Prostate gland (tissue), 2 donors: ENCODE data around the gene VTA1. TPM values are rescaled to one million over a fixed set of nuclear protein-coding genes. Genes with fewer than 3 reads are reported as not detected.

Source experiments
- DNase-seq: peaks from one replicate; pipeline ENCODE4 v3.0.0-alpha.2; 2019; ENCODE audit warnings: low spot score
- H3K27ac ChIP-seq, 2 donors: fragments of 200-600 bp; sonication (generic); 2 replicates each; pipeline ENCODE4 v1.5.1; 2017 to 2019
- H3K27me3 ChIP-seq: fragments of 200-600 bp; sonication (generic); replicated peaks from 2 replicates; pipeline ENCODE4 v1.5.1; 2019; ENCODE audit not compliant: insufficient read depth
- H3K36me3 ChIP-seq, 2 donors: fragments of 200-600 bp; sonication (generic); 1 replicate in 1 of 2; 2 replicates in 1 of 2; pipeline versions ENCODE4 v1.5.1 to v1.8.1; 2017 to 2019
- H3K4me1 ChIP-seq: fragments of 200-600 bp; sonication (generic); replicated peaks from 2 replicates; pipeline ENCODE4 v1.5.1; 2019
- H3K4me3 ChIP-seq, 2 donors: fragments of 200-600 bp; sonication (generic); 2 replicates each; pipeline ENCODE4 v1.5.1; 2017 to 2019
- H3K9me3 ChIP-seq: fragments of 200-600 bp; sonication (generic); 2 replicates; pipeline ENCODE4 v1.5.1; 2017
- CTCF ChIP-seq, 4 experiments: fragments of 200-600 bp in 2 of 4; fragments of 450-650 bp in 2 of 4; sonication (generic) in 2 of 4; IDR thresholded peaks; 1 replicate in 3 of 4; 2 replicates in 1 of 4; pipeline ENCODE4 v1.5.1; 2016 to 2019; ENCODE audit warnings: antibody characterized with exemption in 4 of 4, mild to moderate bottlenecking in 2 of 4, moderate library complexity in 2 of 4
- POLR2A ChIP-seq: fragments of 450-650 bp; IDR thresholded peaks from one replicate; pipeline ENCODE4 v1.6.1; 2016; ENCODE audit warnings: antibody characterized with exemption, mild to moderate bottlenecking
- POLR2AphosphoS5 ChIP-seq: sonication (generic); formaldehyde crosslinking; IDR thresholded peaks from one replicate; pipeline ENCODE4 v1.6.1; 2017; ENCODE audit warnings: antibody characterized with exemption
- WGBS: methylation state at CpG from one replicate; pipeline ENCODE4 v1.1.5; 2018; 5-methylcytosine and 5-hydroxymethylcytosine counted together
- intact Hi-C: fragments of 100-400 bp; cut with DNase I; formaldehyde crosslinking; loops from one replicate; pipeline ENCODE4 v1.14.2; 2022
- total RNA-seq, 2 donors: library from RNA; depleted of rRNA; stranded (reverse); fragments of >200 nt; gene quantifications; one replicate each; pipeline ENCODE4 v1.1.0, GENCODE V29; 2016

VTA1 gene
- total RNA-seq, 2 donors from 2014 or later: 38.5 to 44.7 TPM

DNA sequence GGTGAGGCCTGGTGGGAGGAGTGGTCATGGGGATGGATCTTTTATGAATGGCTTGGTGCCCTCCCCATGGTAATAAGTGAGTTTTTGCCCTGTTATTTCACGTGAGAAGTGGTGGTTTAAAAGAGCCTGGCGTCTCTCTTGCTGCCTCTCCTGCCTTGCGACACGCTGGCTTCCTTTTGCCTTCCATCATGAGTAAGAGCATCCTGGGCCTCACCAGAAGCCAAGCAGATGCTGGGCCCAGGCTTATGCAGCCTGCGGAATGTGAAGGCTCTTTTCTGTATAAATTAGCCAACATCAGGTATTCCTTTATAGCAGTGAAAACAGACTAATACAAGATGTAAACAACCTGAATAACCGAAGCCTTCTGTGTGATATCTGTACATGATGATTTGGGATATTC lies 27.6 kb downstream of the VTA1 start:
- Histone ChIP-seq H3K4me3 (no peak overlapping the region), H3K9me3 (no peaks in the 10 kb centered on the region), H3K27me3 (no peaks in the 10 kb centered on the region), H3K36me3 (no peaks in the 10 kb centered on the region), H3K27ac (no peak overlapping the region), H3K4me1 (no peaks in the 10 kb centered on the region)
- 96% methylated on average over 6 of the region's 6 CpGs for WGBS
- no peak for DNase-seq
- TF ChIP-seq CTCF (IDR thresholded peaks at IDR 0.05) (no peak), POLR2A (no peak), POLR2AphosphoS5 (no peak)
- intact Hi-C loops: no loop called here

GRCh38 chr6:142178129-142178528 lies 31.1 kb downstream of the VTA1 start:
- H3K4me1 ChIP-seq: no peaks in the 10 kb centered on the region
- H3K27me3 ChIP-seq: no peaks in the 10 kb centered on the region
- no peak overlapping the region for H3K4me3 ChIP-seq
- DNase-seq: no peak
- no peak overlapping the region for H3K27ac ChIP-seq
- no peaks in the 10 kb centered on the region for H3K36me3 ChIP-seq
- TF ChIP-seq CTCF (IDR thresholded peaks at IDR 0.05) (no peak), POLR2A (no peak), POLR2AphosphoS5 (no peak)
- intact Hi-C loops: no loop called here
- H3K9me3 ChIP-seq: no peaks in the 10 kb centered on the region

DNA sequence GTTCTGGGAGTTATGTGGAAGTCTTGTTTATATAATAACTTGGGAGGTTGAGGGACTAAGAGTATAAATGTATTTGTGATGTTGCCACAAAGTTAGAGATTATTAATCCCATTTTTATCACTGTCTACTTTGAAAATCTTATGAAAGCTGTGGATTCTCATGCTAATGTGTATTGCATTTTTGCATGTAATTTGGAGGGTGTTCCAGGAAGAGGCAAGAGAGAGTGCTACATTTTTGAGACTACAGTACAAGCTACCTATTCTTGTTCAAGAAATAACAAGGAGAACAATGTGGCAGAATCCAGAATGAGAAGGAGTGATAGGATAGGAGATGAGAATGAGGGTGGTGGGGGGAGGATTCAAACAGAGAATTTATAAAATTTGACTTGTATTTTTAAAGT lies 34.9 kb downstream of the VTA1 start:
- Histone ChIP-seq H3K4me1 (no peaks in the 10 kb centered on the region), H3K9me3 (no peaks in the 10 kb centered on the region), H3K27ac (no peak overlapping the region), H3K36me3 (no peaks in the 10 kb centered on the region), H3K27me3 (no peaks in the 10 kb centered on the region), H3K4me3 (no peak overlapping the region)
- intact Hi-C loops: no loop called here
- TF ChIP-seq CTCF (IDR thresholded peaks at IDR 0.05) (no peak), POLR2A (no peak), POLR2AphosphoS5 (no peak)
- no peak for DNase-seq

DNA sequence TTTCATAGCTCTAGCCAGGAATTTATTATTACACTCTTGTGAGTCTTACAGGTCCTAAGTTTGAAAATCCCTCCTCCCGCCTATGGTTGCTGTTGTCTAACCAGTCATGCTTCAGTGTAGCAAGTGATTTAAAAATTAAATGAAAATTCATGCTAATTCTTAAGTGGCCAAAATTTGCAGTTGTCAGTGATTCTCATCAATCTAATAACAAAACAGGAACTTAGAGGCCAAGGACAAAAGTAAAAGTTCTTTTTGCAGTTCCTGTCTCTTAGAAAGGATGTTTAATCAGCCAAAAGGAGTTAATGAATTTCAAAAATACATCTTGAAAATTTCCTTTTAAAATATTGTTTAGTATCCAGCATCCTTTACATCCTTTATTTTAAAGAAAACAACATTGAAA lies 36.3 kb downstream of the VTA1 start:
- Histone ChIP-seq H3K27ac (no peak overlapping the region), H3K27me3 (no peaks in the 10 kb centered on the region), H3K4me1 (no peaks in the 10 kb centered on the region), H3K36me3 (no peaks in the 10 kb centered on the region), H3K4me3 (no peak overlapping the region), H3K9me3 (no peaks in the 10 kb centered on the region)
- 97% methylated on average over 1 of the region's 1 CpG for WGBS
- TF ChIP-seq POLR2AphosphoS5: no peak
- TF ChIP-seq POLR2A: no peak
- no peak for TF ChIP-seq CTCF (IDR thresholded peaks at IDR 0.05)
- no peak for DNase-seq
- intact Hi-C loops: no loop called here

DNA sequence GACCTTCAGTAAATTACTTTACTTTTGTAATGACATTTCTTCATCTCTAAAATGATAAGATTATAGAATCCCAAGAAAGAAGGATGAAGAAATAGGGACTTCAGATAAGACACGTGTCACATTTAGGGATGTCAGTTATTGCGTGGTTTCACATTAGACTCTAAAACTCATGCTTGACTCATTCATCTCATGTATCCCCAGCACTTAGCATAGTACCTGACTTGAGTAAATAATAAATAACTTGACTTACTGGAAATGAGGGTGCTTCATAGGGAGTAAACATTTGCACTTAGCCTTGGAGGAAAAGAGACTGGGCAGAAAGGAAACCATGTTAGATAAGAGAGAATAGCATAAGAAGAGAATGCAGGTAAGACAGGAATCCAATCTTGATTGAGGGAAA lies 37.2 kb downstream of the VTA1 start:
- no peaks in the 10 kb centered on the region for H3K9me3 ChIP-seq
- no peaks in the 10 kb centered on the region for H3K4me1 ChIP-seq
- intact Hi-C loops: no loop called here
- H3K27me3 ChIP-seq: no peaks in the 10 kb centered on the region
- 92% methylated on average over 2 of the region's 2 CpGs for WGBS
- TF ChIP-seq POLR2A: no peak
- TF ChIP-seq POLR2AphosphoS5: no peak
- no peak for TF ChIP-seq CTCF (IDR thresholded peaks at IDR 0.05)
- no peaks in the 10 kb centered on the region for H3K36me3 ChIP-seq
- no peak overlapping the region for H3K4me3 ChIP-seq
- H3K27ac ChIP-seq: no peak overlapping the region
- no peak for DNase-seq
